Nephron progenitor cell (in vitro differentiated cells): ENCODE measurements around the gene ADAM22.

ENCODE experiments used
- DNase-seq: peaks from one replicate; pipeline ENCODE4 v3.0.0; 2021
- H3K27ac Mint-ChIP-seq: 2 replicates; pipeline ENCODE4 v1.8.0; 2021; ENCODE audit warnings: mild to moderate bottlenecking, moderate library complexity, mixed read lengths
- H3K27me3 Mint-ChIP-seq: 2 replicates; pipeline ENCODE4 v1.8.0; 2021; ENCODE audit warnings: mild to moderate bottlenecking, low read depth, mixed read lengths; ENCODE audit not compliant: poor library complexity
- H3K36me3 Mint-ChIP-seq: 2 replicates; pipeline ENCODE4 v1.8.0; 2021; ENCODE audit warnings: low read depth, mixed read lengths
- H3K4me1 Mint-ChIP-seq: 2 replicates; pipeline ENCODE4 v1.8.0; 2021; ENCODE audit warnings: mixed read lengths
- H3K4me3 Mint-ChIP-seq: 2 replicates; pipeline ENCODE4 v1.8.0; 2021; ENCODE audit warnings: mild to moderate bottlenecking, moderate library complexity, mixed read lengths
- H3K9me3 Mint-ChIP-seq: 2 replicates; pipeline ENCODE4 v1.8.0; 2021; ENCODE audit warnings: mild to moderate bottlenecking, moderate library complexity, mixed read lengths
- TF ChIP-seq, protein P1 (sequence below): fragments of 200-600 bp; sonication (generic); IDR thresholded peaks from 2 replicates; pipeline ENCODE4 v1.5.0; 2021; ENCODE audit warnings: antibody characterized with exemption

Gene ADAM22

DNA sequence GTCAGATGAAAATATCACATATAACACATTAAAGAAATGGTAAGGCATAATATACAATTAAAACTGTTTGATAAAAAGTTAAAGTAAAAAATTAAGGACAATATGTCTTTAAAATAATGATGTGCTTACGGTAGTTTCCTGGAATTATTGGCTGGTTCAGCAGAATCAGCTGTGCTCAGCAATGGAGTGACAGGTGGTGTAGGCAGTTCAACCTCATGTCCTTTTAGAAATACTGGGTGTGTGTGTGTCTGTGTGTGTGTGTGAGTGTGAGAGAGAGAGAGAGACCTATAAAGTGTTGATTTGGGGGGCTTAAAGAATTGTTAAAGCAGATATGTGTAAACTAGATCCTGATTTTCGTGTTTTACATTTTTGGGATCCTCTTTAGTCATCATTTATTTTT, 141.2 kb downstream of the ADAM22 start:
- no peak for DNase-seq
- TF ChIP-seq, protein P1, sequence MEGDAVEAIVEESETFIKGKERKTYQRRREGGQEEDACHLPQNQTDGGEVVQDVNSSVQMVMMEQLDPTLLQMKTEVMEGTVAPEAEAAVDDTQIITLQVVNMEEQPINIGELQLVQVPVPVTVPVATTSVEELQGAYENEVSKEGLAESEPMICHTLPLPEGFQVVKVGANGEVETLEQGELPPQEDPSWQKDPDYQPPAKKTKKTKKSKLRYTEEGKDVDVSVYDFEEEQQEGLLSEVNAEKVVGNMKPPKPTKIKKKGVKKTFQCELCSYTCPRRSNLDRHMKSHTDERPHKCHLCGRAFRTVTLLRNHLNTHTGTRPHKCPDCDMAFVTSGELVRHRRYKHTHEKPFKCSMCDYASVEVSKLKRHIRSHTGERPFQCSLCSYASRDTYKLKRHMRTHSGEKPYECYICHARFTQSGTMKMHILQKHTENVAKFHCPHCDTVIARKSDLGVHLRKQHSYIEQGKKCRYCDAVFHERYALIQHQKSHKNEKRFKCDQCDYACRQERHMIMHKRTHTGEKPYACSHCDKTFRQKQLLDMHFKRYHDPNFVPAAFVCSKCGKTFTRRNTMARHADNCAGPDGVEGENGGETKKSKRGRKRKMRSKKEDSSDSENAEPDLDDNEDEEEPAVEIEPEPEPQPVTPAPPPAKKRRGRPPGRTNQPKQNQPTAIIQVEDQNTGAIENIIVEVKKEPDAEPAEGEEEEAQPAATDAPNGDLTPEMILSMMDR: no peak
- Mint-ChIP-seq H3K4me1 (no peaks in the 10 kb centered on the region), H3K27ac (no peak overlapping the region), H3K27me3 (no peaks in the 10 kb centered on the region), H3K36me3 (peaks cover 40% of the 10 kb centered on the region), H3K4me3 (no peak overlapping the region), H3K9me3 (peaks cover 40% of the 10 kb centered on the region)

DNA sequence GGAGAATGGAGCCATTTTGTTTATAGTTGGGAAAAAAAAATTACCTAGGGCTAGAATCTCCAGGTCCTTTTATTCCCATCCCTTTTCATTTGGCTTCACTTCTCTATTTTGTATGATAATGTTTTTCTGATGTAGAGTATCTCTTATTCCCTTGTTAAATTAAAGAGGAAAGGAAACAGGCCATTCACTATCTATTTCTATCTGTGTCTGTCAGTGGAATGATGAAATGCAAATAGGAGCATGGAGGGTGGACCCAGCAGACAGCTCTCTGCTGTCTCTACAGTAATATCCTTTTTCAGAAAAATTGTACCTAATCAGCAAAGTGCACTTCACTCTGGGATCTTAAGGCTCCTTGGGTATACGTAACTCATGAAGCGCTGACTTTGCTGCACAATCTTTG, 149.8 kb downstream of the ADAM22 start:
- TF ChIP-seq, protein P1: no peak
- no peak overlapping the region for H3K27ac Mint-ChIP-seq
- H3K4me3 Mint-ChIP-seq: no peak overlapping the region
- H3K27me3 Mint-ChIP-seq: no peaks in the 10 kb centered on the region
- peaks cover 22% of the 10 kb centered on the region for H3K9me3 Mint-ChIP-seq
- no peak for DNase-seq
- peaks cover 9% of the 10 kb centered on the region for H3K36me3 Mint-ChIP-seq
- H3K4me1 Mint-ChIP-seq: no peaks in the 10 kb centered on the region

DNA sequence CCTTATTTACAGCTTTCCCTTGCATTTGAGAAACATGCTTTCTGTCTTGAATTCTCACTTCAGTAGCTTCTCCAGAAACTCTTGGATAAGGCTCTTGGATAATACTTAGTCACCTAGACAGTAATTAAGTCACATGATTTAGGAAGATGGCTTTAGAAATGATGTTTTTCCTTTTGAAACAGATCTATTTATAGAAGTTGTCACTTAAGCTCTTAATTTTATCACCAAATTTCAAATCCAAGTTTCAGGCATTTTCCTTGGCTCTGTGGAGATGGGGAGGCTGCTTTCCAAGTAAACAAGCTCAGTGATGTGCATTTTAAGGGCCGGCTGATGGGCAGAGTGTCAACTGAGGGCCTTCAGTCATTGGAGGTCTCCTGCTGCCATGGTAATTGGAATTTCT, 155.5 kb downstream of the ADAM22 start:
- Mint-ChIP-seq H3K4me1 (peaks cover 6% of the 10 kb centered on the region), H3K9me3 (no peaks in the 10 kb centered on the region), H3K27ac (no peak overlapping the region), H3K27me3 (no peaks in the 10 kb centered on the region), H3K4me3 (no peak overlapping the region), H3K36me3 (no peaks in the 10 kb centered on the region)
- TF ChIP-seq, protein P1: no peak
- DNase-seq: no peak

DNA sequence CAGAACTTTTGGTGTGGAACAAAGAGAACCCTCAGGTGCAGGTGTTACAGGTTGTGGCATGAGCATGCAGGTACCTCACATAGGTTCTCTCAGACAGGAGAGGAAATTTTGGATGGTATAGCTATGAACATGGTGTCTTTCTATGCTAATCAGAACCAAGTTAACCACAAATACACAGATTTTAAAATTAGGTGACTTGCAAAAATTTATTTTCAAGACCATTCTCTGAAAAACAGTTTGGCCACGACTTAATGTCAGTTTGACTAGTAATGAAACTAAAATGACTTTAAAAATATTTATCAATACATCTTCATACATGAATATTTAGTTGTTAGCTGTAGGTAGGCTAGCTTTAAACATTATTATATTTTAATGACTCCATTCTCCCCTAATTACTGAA, 156.2 kb downstream of the ADAM22 start:
- Mint-ChIP-seq H3K4me3 (no peak overlapping the region), H3K9me3 (no peaks in the 10 kb centered on the region), H3K27me3 (no peaks in the 10 kb centered on the region), H3K4me1 (peaks cover 6% of the 10 kb centered on the region), H3K36me3 (no peaks in the 10 kb centered on the region), H3K27ac (no peak overlapping the region)
- DNase-seq: no peak
- TF ChIP-seq, protein P1: no peak

DNA sequence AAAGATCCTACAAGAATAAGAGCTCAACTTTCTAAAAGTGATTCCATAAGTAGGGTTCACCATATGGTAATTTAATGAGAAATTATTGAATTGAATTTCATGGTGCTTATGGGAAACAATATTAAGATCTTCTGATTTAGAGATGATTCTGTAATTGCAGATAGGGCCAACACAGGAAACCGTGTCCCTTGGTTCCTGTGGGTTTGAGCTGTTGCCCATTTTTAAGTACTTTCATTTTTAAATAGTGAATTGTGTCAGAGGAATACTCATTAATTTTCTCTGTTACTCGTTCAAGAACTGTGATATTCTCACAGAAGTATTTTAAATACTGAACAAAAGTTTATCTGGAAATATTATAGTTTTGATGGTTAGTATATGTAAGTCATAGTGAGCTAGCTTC, 156.6 kb downstream of the ADAM22 start:
- no peak overlapping the region for H3K4me3 Mint-ChIP-seq
- no peaks in the 10 kb centered on the region for H3K27me3 Mint-ChIP-seq
- no peaks in the 10 kb centered on the region for H3K9me3 Mint-ChIP-seq
- H3K4me1 Mint-ChIP-seq: peaks cover 6% of the 10 kb centered on the region
- no peak for DNase-seq
- H3K27ac Mint-ChIP-seq: no peak overlapping the region
- TF ChIP-seq, protein P1: no peak
- no peaks in the 10 kb centered on the region for H3K36me3 Mint-ChIP-seq

DNA sequence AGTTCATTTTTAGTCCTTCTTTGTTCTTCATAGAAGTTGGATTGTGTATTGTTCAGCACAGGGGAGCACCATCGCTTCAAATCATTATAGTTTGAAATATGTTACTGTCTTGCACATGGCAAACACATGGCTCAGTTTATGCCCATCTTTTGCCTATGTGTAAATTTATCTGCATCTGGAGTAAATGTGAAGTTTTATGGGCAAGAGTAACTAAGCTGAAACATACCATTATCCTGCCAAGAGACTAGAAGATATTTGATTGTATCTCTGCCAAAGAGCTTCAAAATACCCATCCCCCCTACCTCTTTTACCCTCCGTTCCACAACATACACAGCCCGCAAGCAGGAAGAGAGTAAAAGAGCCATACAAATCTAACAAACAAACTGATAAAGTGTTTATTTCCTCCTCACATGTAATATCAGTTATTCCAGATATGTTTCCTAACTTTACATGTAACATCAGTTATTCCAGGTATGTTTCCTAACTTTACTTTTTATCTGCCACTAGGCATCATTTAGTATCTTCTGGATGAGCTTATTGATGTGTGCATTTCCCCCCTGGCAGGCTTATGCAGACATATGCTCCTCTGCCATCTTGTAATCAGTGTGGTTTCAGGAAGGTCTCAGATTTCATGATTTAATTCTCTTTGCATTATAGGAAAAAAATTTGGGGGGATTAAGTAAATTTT, 158.1 kb downstream of the ADAM22 start:
- H3K27me3 Mint-ChIP-seq: no peaks in the 10 kb centered on the region
- no peak for DNase-seq
- H3K9me3 Mint-ChIP-seq: no peaks in the 10 kb centered on the region
- no peaks in the 10 kb centered on the region for H3K36me3 Mint-ChIP-seq
- H3K4me1 Mint-ChIP-seq: peaks cover 6% of the 10 kb centered on the region
- TF ChIP-seq, protein P1: no peak
- H3K4me3 Mint-ChIP-seq: no peak overlapping the region
- no peak overlapping the region for H3K27ac Mint-ChIP-seq
